Measurements from ENCODE around the gene PF4V1. TPM values are rescaled to one million over a fixed set of nuclear protein-coding genes. Genes with fewer than 3 reads are reported as not detected.
A peak's percentile ranks its signal among the peaks of the same experiment; 100 is the strongest.

PF4V1 gene
- total and polyA plus RNA-seq, 2 of the 13 experiments (the other 11 are each of a cell fraction or from before 2014, with no cell fraction given) = not detected

GRCh38 chr4:73843369-73843768, 9.7 kb upstream of the PF4V1 start (continued):
- TF ChIP-seq ZNF781 (CRISPR knock-in tag; IDR thresholded peaks at IDR 0.05; ENCODE audit: borderline replicate concordance, not compliant biosample characterization) (no peak), TMF1 (CRISPR knock-in tag; IDR thresholded peaks at IDR 0.05; ENCODE audit: low read depth) (no peak), MTERF4 (CRISPR knock-in tag; IDR thresholded peaks at IDR 0.05) (no peak), U2AF1 (optimal IDR thresholded peaks at IDR 0.05; ENCODE audit: low read depth, low read length) (no peak), PRDM4 (CRISPR knock-in tag; IDR thresholded peaks at IDR 0.05; ENCODE audit: borderline replicate concordance) (no peak), MIER3 (CRISPR knock-in tag; IDR thresholded peaks at IDR 0.05; ENCODE audit: borderline replicate concordance) (no peak)
- TF ChIP-seq, protein P1, sequence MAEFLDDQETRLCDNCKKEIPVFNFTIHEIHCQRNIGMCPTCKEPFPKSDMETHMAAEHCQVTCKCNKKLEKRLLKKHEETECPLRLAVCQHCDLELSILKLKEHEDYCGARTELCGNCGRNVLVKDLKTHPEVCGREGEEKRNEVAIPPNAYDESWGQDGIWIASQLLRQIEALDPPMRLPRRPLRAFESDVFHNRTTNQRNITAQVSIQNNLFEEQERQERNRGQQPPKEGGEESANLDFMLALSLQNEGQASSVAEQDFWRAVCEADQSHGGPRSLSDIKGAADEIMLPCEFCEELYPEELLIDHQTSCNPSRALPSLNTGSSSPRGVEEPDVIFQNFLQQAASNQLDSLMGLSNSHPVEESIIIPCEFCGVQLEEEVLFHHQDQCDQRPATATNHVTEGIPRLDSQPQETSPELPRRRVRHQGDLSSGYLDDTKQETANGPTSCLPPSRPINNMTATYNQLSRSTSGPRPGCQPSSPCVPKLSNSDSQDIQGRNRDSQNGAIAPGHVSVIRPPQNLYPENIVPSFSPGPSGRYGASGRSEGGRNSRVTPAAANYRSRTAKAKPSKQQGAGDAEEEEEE (CRISPR knock-in tag; IDR thresholded peaks at IDR 0.05; ENCODE audit: borderline replicate concordance) = no peak

GRCh38 chr4:73844345-73844744, 8.8 kb upstream of the PF4V1 start:
- intact Hi-C loops (cut with micrococcal nuclease; ENCODE audit: unreplicated experiment) = no loop called here
- H3K4me2 ChIP-seq (ENCODE audit: low read depth, low read length) = no peak overlapping the region
- TF ChIP-seq ZNF235 (CRISPR knock-in tag; IDR thresholded peaks at IDR 0.05; ENCODE audit: borderline replicate concordance) (no peak), PHF5A (CRISPR knock-in tag; IDR thresholded peaks at IDR 0.05; ENCODE audit: low read depth, unreplicated experiment) (no peak), MAFK (conservative IDR thresholded peaks at IDR 0.05 in 1 of 2, IDR thresholded peaks at IDR 0.05 in 1 of 2; ENCODE audit: low read length in 2 of 2) (peak in 1 of 2 experiments; percentile 16; a peak in 1 of 4 replicates), POGK (CRISPR knock-in tag; conservative IDR thresholded peaks at IDR 0.05) (no peak)

More at GRCh38 chr4:73844345-73844744, 8.8 kb upstream of the PF4V1 start:
- ATAC-seq = no peak
- BruUV-seq (replicated peaks) = no TSS peak
- no peak overlapping the region for H3K9ac ChIP-seq (ENCODE audit: insufficient read depth, low read depth, low read length)
- WGBS (ENCODE audit: low lambda C conversion rate) = 5% methylated on average over 3 of the region's 3 CpGs
- no peaks in the 10 kb centered on the region for H3K4me1 ChIP-seq (ENCODE audit: insufficient read depth, low read length)
- no peak overlapping the region for H3K4me3 ChIP-seq (replicated peaks in 1 of 3; ENCODE audit: insufficient read depth in 1 of 3, low read depth in 2 of 3, low read length in 3 of 3)
- no peaks in the 10 kb centered on the region for H3K9me3 ChIP-seq (ENCODE audit: low read length)
- H2AFZ ChIP-seq (ENCODE audit: low read length) = no peak overlapping the region
- H3K79me2 ChIP-seq (ENCODE audit: insufficient read depth, low read length) = no peaks in the 10 kb centered on the region
- CTCF ChIA-PET (ENCODE audit: low intra/inter-chr PET ratio, low total read pairs) = no interaction called here
- no peak overlapping the region for H3K27ac ChIP-seq (ENCODE audit: extremely low read length, insufficient read depth, low read length)
- H3K27me3 ChIP-seq (ENCODE audit: control insufficient read depth in 1 of 2, insufficient read depth in 2 of 2, low read length in 2 of 2) = peaks cover 0 to 1% of the 10 kb centered on the region in 2 experiments; a peak in 1 of 5 replicates
- H4K20me1 ChIP-seq (ENCODE audit: insufficient read depth, low read length) = no peaks in the 10 kb centered on the region
- H3K36me3 ChIP-seq (replicated peaks in 1 of 2; ENCODE audit: control insufficient read depth in 1 of 2, insufficient read depth in 2 of 2, low read length in 2 of 2) = no peaks in the 10 kb centered on the region
- DNase-seq (ENCODE audit: low spot score) = no peak
- POLR2A ChIA-PET = no interaction called here
- FAIRE-seq = no peak
- in situ Hi-C loops (cut with HindIII; ENCODE audit: extremely low pct_ligation_motif_present, low pct_unique_long_range_greater_than_20kb) = no loop called here
